Liver (tissue), 9 donors: ENCODE measurements around the gene GPR68. TPM values are rescaled to one million over a fixed set of nuclear protein-coding genes. Genes with fewer than 3 reads are reported as not detected.

ENCODE experiments used
- DNase-seq: peaks from one replicate; pipeline ENCODE4 v3.0.0-alpha.2; 2017; ENCODE audit warnings: low spot score
- H3K27ac ChIP-seq, 2 donors: one replicate each; pipeline ENCODE4 v1.7.0; 2013; ENCODE audit warnings: inconsistent platforms in 2 of 2, low read length in 2 of 2, control low read depth in 1 of 2, low read depth in 1 of 2, mild to moderate bottlenecking in 1 of 2
- H3K27me3 ChIP-seq, 4 donors: one replicate each; pipeline versions ENCODE4 v1.6.1 to v1.7.0; 2013; ENCODE audit warnings: low read length in 3 of 4, inconsistent platforms in 1 of 4, mild to moderate bottlenecking in 1 of 4, moderate library complexity in 1 of 4; ENCODE audit not compliant: control insufficient read depth in 4 of 4, insufficient read depth in 4 of 4
- H3K36me3 ChIP-seq, 4 donors: one replicate each; pipeline versions ENCODE4 v1.6.1 to v1.7.0; 2013; ENCODE audit warnings: low read length in 3 of 4, mild to moderate bottlenecking in 3 of 4, low read depth in 1 of 4, moderate library complexity in 1 of 4; ENCODE audit not compliant: control insufficient read depth in 4 of 4, insufficient read depth in 3 of 4
- H3K4me1 ChIP-seq, 4 donors: one replicate each; pipeline versions ENCODE4 v1.6.1 to v1.7.0; 2013; ENCODE audit warnings: low read length in 3 of 4, mild to moderate bottlenecking in 3 of 4, moderate library complexity in 1 of 4; ENCODE audit not compliant: control insufficient read depth in 4 of 4, insufficient read depth in 4 of 4
- H3K4me3 ChIP-seq, 3 donors: one replicate each; pipeline versions ENCODE4 v1.6.1 to v1.7.0; 2013; ENCODE audit warnings: low read length in 3 of 3, control low read depth in 1 of 3, low read depth in 1 of 3, mild to moderate bottlenecking in 1 of 3
- H3K9ac ChIP-seq, 2 donors: one replicate each; pipeline ENCODE4 v1.7.0; 2013; ENCODE audit warnings: low read length in 2 of 2, mild to moderate bottlenecking in 2 of 2, moderate library complexity in 2 of 2, control low read depth in 1 of 2, low read depth in 1 of 2
- H3K9me3 ChIP-seq, 4 donors: one replicate each; pipeline versions ENCODE4 v1.6.1 to v1.7.0; 2013; ENCODE audit warnings: low read length in 3 of 4; ENCODE audit not compliant: control insufficient read depth in 4 of 4
- EGR1 ChIP-seq, 2 donors: IDR thresholded peaks; 2 replicates each; pipeline ENCODE4 v1.6.1; 2016 to 2018; ENCODE audit warnings: antibody characterized with exemption in 2 of 2, low read depth in 2 of 2
- FOXA2 ChIP-seq: IDR thresholded peaks from 2 replicates; pipeline ENCODE4 v1.6.1; 2016; ENCODE audit warnings: antibody characterized with exemption
- GABPA ChIP-seq, 2 donors: IDR thresholded peaks in 1 of 2; conservative IDR thresholded peaks in 1 of 2; 2 replicates each; pipeline ENCODE4 v1.6.1; 2016; ENCODE audit warnings: antibody characterized with exemption in 2 of 2, mild to moderate bottlenecking in 1 of 2, moderate library complexity in 1 of 2
- HNF4A ChIP-seq, 2 donors: conservative IDR thresholded peaks; 2 replicates each; pipeline ENCODE4 v1.6.1; 2016; ENCODE audit warnings: antibody characterized with exemption in 2 of 2, mild to moderate bottlenecking in 2 of 2
- HNF4G ChIP-seq: IDR thresholded peaks from 2 replicates; pipeline ENCODE4 v1.6.1; 2016; ENCODE audit warnings: antibody characterized with exemption
- JUND ChIP-seq, 2 donors: IDR thresholded peaks; 2 replicates each; pipeline ENCODE4 v1.6.1; 2016; ENCODE audit warnings: antibody characterized with exemption in 2 of 2
- NR2F2 ChIP-seq: IDR thresholded peaks from 2 replicates; pipeline ENCODE4 v1.6.1; 2016; ENCODE audit warnings: antibody characterized with exemption
- RAD21 ChIP-seq, 2 donors: IDR thresholded peaks; 2 replicates each; pipeline ENCODE4 v1.6.1; 2016; ENCODE audit warnings: antibody characterized with exemption in 2 of 2, mild to moderate bottlenecking in 2 of 2
- RXRA ChIP-seq, 2 donors: IDR thresholded peaks; 2 replicates each; pipeline ENCODE4 v1.6.1; 2017 to 2018; ENCODE audit warnings: antibody characterized with exemption in 2 of 2, mild to moderate bottlenecking in 1 of 2
- SP1 ChIP-seq: IDR thresholded peaks from 2 replicates; pipeline ENCODE4 v1.6.1; 2018; ENCODE audit warnings: antibody characterized with exemption, mild to moderate bottlenecking
- TAF1 ChIP-seq: conservative IDR thresholded peaks from 2 replicates; pipeline ENCODE4 v1.6.1; 2016; ENCODE audit warnings: antibody characterized with exemption, mild to moderate bottlenecking
- YY1 ChIP-seq: IDR thresholded peaks from 2 replicates; pipeline ENCODE4 v1.6.1; 2016; ENCODE audit warnings: antibody characterized with exemption, mild to moderate bottlenecking
- WGBS: extraction: QIAGEN DNeasy Blood & Tissue Kit; methylation state at CpG from one replicate; pipeline ENCODE4 v1.1.7; 2013; 5-methylcytosine and 5-hydroxymethylcytosine counted together
- polyA plus RNA-seq, 2 donors: library from polyadenylated mRNA; stranded (reverse) in 1 of 2; unstranded in 1 of 2; fragments of 200-250 nt in 1 of 2; fragments of >200 nt in 1 of 2; fragmentation: Nextera tagmentation in 1 of 2; extraction: Ambion mirVana in 1 of 2; gene quantifications; one replicate each; pipeline versions ENCODE4 v1.2.1 to v1.2.3, GENCODE V29; 2013 to 2015
- total RNA-seq, 2 donors: library from RNA; depleted of rRNA; stranded (reverse); fragments of >200 nt; gene quantifications; one replicate each; pipeline ENCODE4 v1.2.3, GENCODE V29; 2014
- TF ChIP-seq, protein P1 (sequence below): IDR thresholded peaks from 2 replicates; pipeline ENCODE4 v1.6.1; 2016; ENCODE audit warnings: antibody characterized with exemption
- TF ChIP-seq, protein P2 (sequence below): IDR thresholded peaks from 2 replicates; pipeline ENCODE4 v1.6.1; 2016; ENCODE audit warnings: antibody characterized with exemption, mild to moderate bottlenecking
- TF ChIP-seq, protein P3 (sequence below): IDR thresholded peaks from 2 replicates; pipeline ENCODE4 v1.6.1; 2016; ENCODE audit warnings: antibody characterized with exemption
- TF ChIP-seq, protein P4 (sequence below): fragments of 150-350 bp; IDR thresholded peaks from 2 replicates; pipeline ENCODE4 v1.5.1; 2017; ENCODE audit warnings: improper control_type of control experiment, low read depth, low read length; ENCODE audit not compliant: missing input control
- donor health status: healthy.
- donor health status: healthy.
- donor health status: healthy.
- donor health status: healthy.
- donor health status: healthy.

The GPR68 gene
- total and polyA plus RNA-seq, 4 donors = 0.17 to 0.37 (median 0.33) TPM; not detected in 1

DNA sequence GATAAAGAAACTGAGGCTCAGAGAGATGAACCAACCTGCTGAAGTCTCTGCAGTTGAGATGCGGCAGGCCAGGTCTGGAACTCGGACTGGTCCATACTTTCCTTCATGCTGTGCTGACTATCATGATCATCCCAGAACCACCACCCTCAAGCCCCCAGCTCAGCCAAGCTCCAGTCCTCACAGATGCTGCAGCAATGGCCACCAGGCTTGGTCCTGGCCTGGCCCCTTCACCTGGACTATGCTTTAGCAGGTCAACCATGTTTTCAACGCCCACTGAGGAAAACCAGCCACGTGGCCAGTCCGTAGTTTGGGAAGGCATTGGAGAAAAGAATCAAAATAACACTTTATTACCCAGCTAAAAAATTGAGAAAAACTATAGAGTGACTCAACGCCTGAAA lies 1.4 kb downstream of the GPR68 start:
- Histone ChIP-seq H3K27ac (no peak overlapping the region), H3K4me1 (no peaks in the 10 kb centered on the region), H3K9ac (peak overlapping the region in 1 of 2 donors; percentile 20), H3K9me3 (no peaks in the 10 kb centered on the region), H3K27me3 (no peaks in the 10 kb centered on the region), H3K4me3 (no peak overlapping the region), H3K36me3 (no peaks in the 10 kb centered on the region)
- TF ChIP-seq EGR1 (IDR thresholded peaks at IDR 0.05; ENCODE audit: low read depth in 2 of 2) = no peak
- no peak for TF ChIP-seq RAD21 (IDR thresholded peaks at IDR 0.05)
- TF ChIP-seq, protein P1, sequence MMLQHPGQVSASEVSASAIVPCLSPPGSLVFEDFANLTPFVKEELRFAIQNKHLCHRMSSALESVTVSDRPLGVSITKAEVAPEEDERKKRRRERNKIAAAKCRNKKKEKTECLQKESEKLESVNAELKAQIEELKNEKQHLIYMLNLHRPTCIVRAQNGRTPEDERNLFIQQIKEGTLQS = no peak
- no peak for TF ChIP-seq JUND (IDR thresholded peaks at IDR 0.05)
- no peak for TF ChIP-seq RXRA (IDR thresholded peaks at IDR 0.05)
- TF ChIP-seq, protein P2, sequence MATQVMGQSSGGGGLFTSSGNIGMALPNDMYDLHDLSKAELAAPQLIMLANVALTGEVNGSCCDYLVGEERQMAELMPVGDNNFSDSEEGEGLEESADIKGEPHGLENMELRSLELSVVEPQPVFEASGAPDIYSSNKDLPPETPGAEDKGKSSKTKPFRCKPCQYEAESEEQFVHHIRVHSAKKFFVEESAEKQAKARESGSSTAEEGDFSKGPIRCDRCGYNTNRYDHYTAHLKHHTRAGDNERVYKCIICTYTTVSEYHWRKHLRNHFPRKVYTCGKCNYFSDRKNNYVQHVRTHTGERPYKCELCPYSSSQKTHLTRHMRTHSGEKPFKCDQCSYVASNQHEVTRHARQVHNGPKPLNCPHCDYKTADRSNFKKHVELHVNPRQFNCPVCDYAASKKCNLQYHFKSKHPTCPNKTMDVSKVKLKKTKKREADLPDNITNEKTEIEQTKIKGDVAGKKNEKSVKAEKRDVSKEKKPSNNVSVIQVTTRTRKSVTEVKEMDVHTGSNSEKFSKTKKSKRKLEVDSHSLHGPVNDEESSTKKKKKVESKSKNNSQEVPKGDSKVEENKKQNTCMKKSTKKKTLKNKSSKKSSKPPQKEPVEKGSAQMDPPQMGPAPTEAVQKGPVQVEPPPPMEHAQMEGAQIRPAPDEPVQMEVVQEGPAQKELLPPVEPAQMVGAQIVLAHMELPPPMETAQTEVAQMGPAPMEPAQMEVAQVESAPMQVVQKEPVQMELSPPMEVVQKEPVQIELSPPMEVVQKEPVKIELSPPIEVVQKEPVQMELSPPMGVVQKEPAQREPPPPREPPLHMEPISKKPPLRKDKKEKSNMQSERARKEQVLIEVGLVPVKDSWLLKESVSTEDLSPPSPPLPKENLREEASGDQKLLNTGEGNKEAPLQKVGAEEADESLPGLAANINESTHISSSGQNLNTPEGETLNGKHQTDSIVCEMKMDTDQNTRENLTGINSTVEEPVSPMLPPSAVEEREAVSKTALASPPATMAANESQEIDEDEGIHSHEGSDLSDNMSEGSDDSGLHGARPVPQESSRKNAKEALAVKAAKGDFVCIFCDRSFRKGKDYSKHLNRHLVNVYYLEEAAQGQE = no peak
- TF ChIP-seq, protein P3, sequence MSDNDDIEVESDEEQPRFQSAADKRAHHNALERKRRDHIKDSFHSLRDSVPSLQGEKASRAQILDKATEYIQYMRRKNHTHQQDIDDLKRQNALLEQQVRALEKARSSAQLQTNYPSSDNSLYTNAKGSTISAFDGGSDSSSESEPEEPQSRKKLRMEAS = no peak
- TF ChIP-seq YY1 = no peak
- TF ChIP-seq TAF1 = no peak
- TF ChIP-seq NR2F2 = no peak
- no peak for TF ChIP-seq FOXA2
- no peak for TF ChIP-seq GABPA (IDR thresholded peaks at IDR 0.05 in 1 of 2, conservative IDR thresholded peaks at IDR 0.05 in 1 of 2)
- TF ChIP-seq, protein P4, sequence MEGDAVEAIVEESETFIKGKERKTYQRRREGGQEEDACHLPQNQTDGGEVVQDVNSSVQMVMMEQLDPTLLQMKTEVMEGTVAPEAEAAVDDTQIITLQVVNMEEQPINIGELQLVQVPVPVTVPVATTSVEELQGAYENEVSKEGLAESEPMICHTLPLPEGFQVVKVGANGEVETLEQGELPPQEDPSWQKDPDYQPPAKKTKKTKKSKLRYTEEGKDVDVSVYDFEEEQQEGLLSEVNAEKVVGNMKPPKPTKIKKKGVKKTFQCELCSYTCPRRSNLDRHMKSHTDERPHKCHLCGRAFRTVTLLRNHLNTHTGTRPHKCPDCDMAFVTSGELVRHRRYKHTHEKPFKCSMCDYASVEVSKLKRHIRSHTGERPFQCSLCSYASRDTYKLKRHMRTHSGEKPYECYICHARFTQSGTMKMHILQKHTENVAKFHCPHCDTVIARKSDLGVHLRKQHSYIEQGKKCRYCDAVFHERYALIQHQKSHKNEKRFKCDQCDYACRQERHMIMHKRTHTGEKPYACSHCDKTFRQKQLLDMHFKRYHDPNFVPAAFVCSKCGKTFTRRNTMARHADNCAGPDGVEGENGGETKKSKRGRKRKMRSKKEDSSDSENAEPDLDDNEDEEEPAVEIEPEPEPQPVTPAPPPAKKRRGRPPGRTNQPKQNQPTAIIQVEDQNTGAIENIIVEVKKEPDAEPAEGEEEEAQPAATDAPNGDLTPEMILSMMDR = no peak
- no peak for TF ChIP-seq HNF4A (conservative IDR thresholded peaks at IDR 0.05)
- no peak for TF ChIP-seq SP1
- no peak for TF ChIP-seq HNF4G
- 84% methylated on average over 6 of the region's 6 CpGs for WGBS
- DNase-seq = no peak

DNA sequence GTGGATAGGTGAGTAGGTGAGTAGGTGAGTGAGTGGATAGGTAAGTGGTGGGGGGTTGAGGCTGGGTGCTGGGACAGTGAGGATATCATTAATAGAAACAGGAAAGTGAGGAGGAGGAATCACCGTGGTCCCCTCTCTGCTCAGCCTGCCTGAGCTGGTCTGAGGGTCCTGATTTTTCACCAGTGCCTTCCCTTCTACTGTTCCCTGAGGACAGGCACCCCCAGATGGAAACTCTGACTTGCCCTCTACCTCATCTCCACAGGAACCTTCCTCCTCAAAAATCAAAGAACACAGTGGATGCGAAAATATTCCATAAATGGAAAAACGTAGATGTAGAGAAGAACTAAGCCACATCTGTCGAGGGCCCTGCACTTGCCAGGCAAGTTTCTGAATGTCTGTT lies 1.9 kb downstream of the GPR68 start:
- WGBS = 77% methylated on average over 4 of the region's 4 CpGs
- Histone ChIP-seq H3K27me3 (no peaks in the 10 kb centered on the region), H3K4me3 (no peak overlapping the region), H3K4me1 (no peaks in the 10 kb centered on the region), H3K9ac (peak overlapping the region in 1 of 2 donors; percentile 20), H3K9me3 (no peaks in the 10 kb centered on the region), H3K27ac (no peak overlapping the region), H3K36me3 (no peaks in the 10 kb centered on the region)
- no peak for DNase-seq
- TF ChIP-seq HNF4G = no peak
